Stomach (tissue), 9 donors: ENCODE measurements around the gene GNAT2. TPM values are rescaled to one million over a fixed set of nuclear protein-coding genes. Genes with fewer than 3 reads are reported as not detected.

Experiments
- DNase-seq, 2 donors: peaks; one replicate each; pipeline versions ENCODE4 v3.0.0 to v3.0.0-alpha.2; 2013 to 2019
- H3K27ac ChIP-seq, 5 donors: fragments of 200-600 bp in 4 of 5; sonication (generic) in 4 of 5; one replicate each; pipeline ENCODE4 v1.5.1; 2013 to 2019; ENCODE audit warnings: mild to moderate bottlenecking in 1 of 5, moderate library complexity in 1 of 5
- H3K27me3 ChIP-seq, 3 donors: fragments of 200-600 bp; sonication (generic); one replicate each; pipeline ENCODE4 v1.5.1; 2017 to 2019; ENCODE audit warnings: mixed run types in 1 of 3
- H3K36me3 ChIP-seq, 4 donors: fragments of 200-600 bp; sonication (generic); 1 replicate in 3 of 4; 2 replicates in 1 of 4; pipeline ENCODE4 v1.5.1; 2016 to 2019
- H3K4me1 ChIP-seq, 4 donors: fragments of 200-600 bp; sonication (generic); one replicate each; pipeline ENCODE4 v1.5.1; 2016 to 2019
- H3K4me3 ChIP-seq, 4 donors: fragments of 200-600 bp; sonication (generic) in 3 of 4; one replicate each; pipeline ENCODE4 v1.5.1; 2016 to 2019; ENCODE audit warnings: mild to moderate bottlenecking in 1 of 4
- H3K9me3 ChIP-seq, 4 donors: fragments of 200-600 bp; sonication (generic); one replicate each; pipeline ENCODE4 v1.5.1; 2016 to 2019
- EP300 ChIP-seq: sonication (generic); formaldehyde crosslinking; IDR thresholded peaks from one replicate; pipeline ENCODE4 v1.6.1; 2017; ENCODE audit warnings: antibody characterized with exemption
- POLR2A ChIP-seq, 4 donors: fragments of 450-650 bp; IDR thresholded peaks; one replicate each; pipeline ENCODE4 v1.6.1; 2016; ENCODE audit warnings: antibody characterized with exemption in 4 of 4, control low read depth in 2 of 4, mild to moderate bottlenecking in 1 of 4, moderate library complexity in 1 of 4
- POLR2AphosphoS5 ChIP-seq, 3 donors: sonication (generic); formaldehyde crosslinking; IDR thresholded peaks; one replicate each; pipeline ENCODE4 v1.6.1; 2016; ENCODE audit warnings: antibody characterized with exemption in 3 of 3
- WGBS, 5 donors: extraction: QIAGEN DNeasy Blood & Tissue Kit in 3 of 5; methylation state at CpG; one replicate each; pipeline versions ENCODE4 v1.1.5 to v1.1.7; 2013 to 2018; 5-methylcytosine and 5-hydroxymethylcytosine counted together
- intact Hi-C: fragments of 100-400 bp; cut with DNase I; formaldehyde crosslinking; loops from one replicate; pipeline ENCODE4 v1.15.1; 2023; ENCODE audit warnings: low total_unique reads
- polyA plus RNA-seq, 3 donors: library from polyadenylated mRNA; stranded (reverse); fragments of 200-250 nt; gene quantifications; one replicate each; pipeline ENCODE4 v1.2.3, GENCODE V29; 2013
- total RNA-seq, 5 donors: library from RNA; depleted of rRNA; stranded (reverse); fragments of >200 nt; gene quantifications; one replicate each; pipeline versions ENCODE4 v1.1.0 to v1.2.3, GENCODE V29; 2014 to 2016
- TF ChIP-seq, protein P1 (sequence below), 7 experiments: fragments of 450-650 bp in 4 of 7; fragments of 200-600 bp in 3 of 7; sonication (generic) in 3 of 7; IDR thresholded peaks; one replicate each; pipeline ENCODE4 v1.5.1; 2016 to 2019; ENCODE audit warnings: antibody characterized with exemption in 7 of 7, control low read depth in 2 of 7, mild to moderate bottlenecking in 1 of 7
- donor health status: healthy with polysubstance abuse.
- donor health status: Bipolar disorder and iron deficiency.
- donor health status: healthy.

GNAT2 gene
- total and polyA plus RNA-seq, 8 donors, result 0.43 TPM; not detected in 7

DNA sequence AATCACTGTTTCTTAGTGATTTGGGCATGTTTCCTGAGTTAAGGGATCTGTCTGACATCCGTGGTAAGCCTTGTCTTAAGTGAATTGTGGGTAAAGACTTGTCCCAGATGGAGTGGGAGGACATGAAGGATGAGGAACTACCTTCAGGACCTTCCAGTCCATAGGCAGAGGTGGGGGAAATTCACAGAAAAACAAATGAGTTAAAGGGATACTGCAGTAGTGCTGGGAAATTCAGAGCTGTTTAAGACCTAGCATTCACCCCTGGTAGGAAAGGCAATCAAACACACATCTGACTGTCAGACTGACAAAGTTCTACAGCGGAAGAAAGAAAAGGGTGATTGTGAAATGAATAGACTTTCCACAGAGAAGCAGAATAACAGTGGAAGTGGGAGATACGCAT is 3.0 kb downstream of the GNAT2 start:
- intact Hi-C loops, result no loop called here
- Histone ChIP-seq H3K9me3 (no peaks in the 10 kb centered on the region), H3K36me3 (no peaks in the 10 kb centered on the region), H3K27me3 (no peaks in the 10 kb centered on the region), H3K4me1 (peaks cover 18 to 54% (median 25%) of the 10 kb centered on the region in 4 donors), H3K4me3 (no peak overlapping the region), H3K27ac (peak overlapping the region in 4 of 5 donors; percentile 12 to 73 (median 60))
- DNase-seq, result no peak
- 53 to 85% (median 81%) methylated on average over 3 of the region's 3 CpGs for WGBS, 5 donors
- TF ChIP-seq, protein P1, sequence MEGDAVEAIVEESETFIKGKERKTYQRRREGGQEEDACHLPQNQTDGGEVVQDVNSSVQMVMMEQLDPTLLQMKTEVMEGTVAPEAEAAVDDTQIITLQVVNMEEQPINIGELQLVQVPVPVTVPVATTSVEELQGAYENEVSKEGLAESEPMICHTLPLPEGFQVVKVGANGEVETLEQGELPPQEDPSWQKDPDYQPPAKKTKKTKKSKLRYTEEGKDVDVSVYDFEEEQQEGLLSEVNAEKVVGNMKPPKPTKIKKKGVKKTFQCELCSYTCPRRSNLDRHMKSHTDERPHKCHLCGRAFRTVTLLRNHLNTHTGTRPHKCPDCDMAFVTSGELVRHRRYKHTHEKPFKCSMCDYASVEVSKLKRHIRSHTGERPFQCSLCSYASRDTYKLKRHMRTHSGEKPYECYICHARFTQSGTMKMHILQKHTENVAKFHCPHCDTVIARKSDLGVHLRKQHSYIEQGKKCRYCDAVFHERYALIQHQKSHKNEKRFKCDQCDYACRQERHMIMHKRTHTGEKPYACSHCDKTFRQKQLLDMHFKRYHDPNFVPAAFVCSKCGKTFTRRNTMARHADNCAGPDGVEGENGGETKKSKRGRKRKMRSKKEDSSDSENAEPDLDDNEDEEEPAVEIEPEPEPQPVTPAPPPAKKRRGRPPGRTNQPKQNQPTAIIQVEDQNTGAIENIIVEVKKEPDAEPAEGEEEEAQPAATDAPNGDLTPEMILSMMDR (IDR thresholded peaks at IDR 0.05), result no peak
- TF ChIP-seq EP300, result no peak
- no peak for TF ChIP-seq POLR2A (IDR thresholded peaks at IDR 0.05)
- TF ChIP-seq POLR2AphosphoS5 (IDR thresholded peaks at IDR 0.05), result no peak

DNA sequence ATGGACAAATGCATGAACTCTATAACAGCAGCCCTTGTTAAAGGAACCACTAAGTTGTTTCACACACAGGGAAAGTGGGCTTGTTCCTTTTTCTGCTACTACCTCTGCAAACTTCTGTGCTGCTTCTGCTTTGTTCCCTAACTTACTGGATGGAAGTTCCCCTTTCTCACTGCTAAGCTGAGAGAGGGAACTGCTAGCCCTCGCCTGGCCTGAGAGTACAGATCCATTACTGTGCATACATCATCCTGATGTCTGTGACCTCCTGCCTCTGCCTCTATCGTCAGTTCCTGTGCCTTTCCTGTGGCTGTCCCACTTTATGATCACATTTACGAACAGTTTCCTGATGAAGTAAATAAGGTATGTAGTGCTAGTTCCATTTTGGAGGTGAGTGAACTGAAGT is 3.5 kb downstream of the GNAT2 start:
- Histone ChIP-seq H3K4me3 (no peak overlapping the region), H3K36me3 (no peaks in the 10 kb centered on the region), H3K9me3 (no peaks in the 10 kb centered on the region), H3K4me1 (peaks cover 13 to 50% (median 20%) of the 10 kb centered on the region in 4 donors), H3K27ac (peak overlapping the region in 4 of 5 donors; percentile 12 to 73 (median 60)), H3K27me3 (no peaks in the 10 kb centered on the region)
- intact Hi-C loops, result no loop called here
- DNase-seq, result peak in 1 of 2 donors; percentile 59
- 44 to 75% (median 63%) methylated on average over 3 of the region's 3 CpGs for WGBS, 5 donors
- TF ChIP-seq POLR2A (IDR thresholded peaks at IDR 0.05) (no peak), POLR2AphosphoS5 (IDR thresholded peaks at IDR 0.05) (peak in 1 of 3 donors; percentile 18)

DNA sequence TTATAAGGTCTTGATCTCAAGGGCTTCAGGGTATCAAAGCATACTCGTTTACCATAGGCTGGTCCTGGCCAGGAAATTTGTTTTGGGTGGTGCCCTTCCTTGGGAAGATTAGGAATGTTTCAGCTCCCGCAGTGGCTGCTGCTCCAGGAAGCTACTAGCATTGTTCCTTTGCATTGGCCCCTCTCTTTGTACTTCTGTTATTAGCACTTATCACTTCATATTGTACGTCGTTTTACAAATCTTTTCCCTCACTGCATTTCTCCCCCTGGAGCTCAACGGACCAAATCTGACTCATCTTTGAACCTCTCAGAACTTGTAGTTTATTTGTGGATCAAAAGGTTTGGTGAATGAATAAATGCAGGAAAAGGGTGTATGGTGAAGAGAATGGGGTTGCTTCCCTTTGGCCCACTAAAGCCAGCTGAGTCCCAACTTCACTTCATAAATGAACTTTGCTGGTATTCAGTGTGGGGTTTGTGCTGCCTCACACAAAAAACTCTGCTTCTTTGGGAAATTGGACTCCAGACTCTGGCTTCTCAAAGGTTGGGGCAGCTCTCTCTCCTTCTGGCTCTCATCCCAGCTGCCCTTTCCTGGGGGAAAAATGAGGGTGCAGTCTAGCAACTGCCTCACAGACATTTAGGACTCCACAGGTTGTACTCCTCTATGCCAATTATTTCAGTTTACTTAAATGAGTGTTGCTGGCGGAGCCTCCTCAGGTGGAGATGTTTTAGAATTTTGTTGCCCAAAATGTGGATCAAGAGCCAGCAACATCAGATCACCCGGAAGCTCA is 5.9 kb downstream of the GNAT2 start:
- Histone ChIP-seq H3K27me3 (no peaks in the 10 kb centered on the region), H3K4me3 (no peak overlapping the region), H3K4me1 (peaks cover 0 to 39% (median 2%) of the 10 kb centered on the region in 4 donors), H3K27ac (peak overlapping the region in 2 of 5 donors; percentile 24 to 26), H3K36me3 (no peaks in the 10 kb centered on the region), H3K9me3 (no peaks in the 10 kb centered on the region)
- TF ChIP-seq POLR2AphosphoS5 (IDR thresholded peaks at IDR 0.05) (no peak), EP300 (no peak)
- TF ChIP-seq, protein P1 (IDR thresholded peaks at IDR 0.05), result no peak
- WGBS, 5 donors, result 37 to 47% (median 41%) methylated on average over 7 of the region's 7 CpGs
- intact Hi-C loops, result no loop called here
- DNase-seq, result no peak

DNA sequence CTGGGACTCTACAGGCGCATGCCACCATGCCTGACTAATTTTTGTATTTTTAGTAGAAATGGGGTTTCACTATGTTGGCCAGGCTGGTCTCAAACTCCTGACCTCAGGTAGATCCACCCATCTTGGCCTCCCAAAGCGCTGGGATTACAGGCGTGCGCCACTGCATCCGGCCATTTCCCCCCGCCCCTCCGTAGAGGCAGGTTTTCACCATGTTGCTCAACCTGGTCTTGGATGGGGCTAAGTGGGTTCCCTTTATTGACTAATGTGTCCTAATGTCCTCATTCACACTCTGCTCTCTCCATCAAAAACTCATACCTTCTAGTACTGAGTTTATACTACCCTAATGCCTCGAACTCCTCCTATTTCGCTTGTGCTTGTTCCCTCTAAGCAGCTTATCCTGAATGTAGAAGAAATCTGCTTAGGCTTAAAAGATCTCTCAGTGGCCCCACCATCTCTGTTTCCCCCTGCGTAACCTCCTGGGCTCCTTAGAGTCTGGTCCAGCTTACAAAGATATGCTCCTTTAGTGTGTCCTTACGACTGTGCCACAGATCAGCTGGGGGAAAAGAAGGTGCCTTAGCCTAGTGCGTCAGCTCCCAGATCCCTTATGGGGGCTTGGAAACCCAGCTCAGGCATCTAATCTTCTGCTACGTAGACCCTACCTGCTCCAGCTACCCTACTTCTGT is 8.0 kb downstream of the GNAT2 start:
- no peaks in the 10 kb centered on the region for H3K27me3 ChIP-seq
- 86 to 96% (median 94%) methylated on average over 13 of the region's 13 CpGs for WGBS, 5 donors
- peaks cover 0 to 21% (median 0%) of the 10 kb centered on the region in 4 donors for H3K4me1 ChIP-seq
- no peak overlapping the region for H3K27ac ChIP-seq
- intact Hi-C loops, result no loop called here
- no peaks in the 10 kb centered on the region for H3K36me3 ChIP-seq
- TF ChIP-seq EP300 (no peak), POLR2A (IDR thresholded peaks at IDR 0.05) (no peak)
- no peaks in the 10 kb centered on the region for H3K9me3 ChIP-seq
- DNase-seq, result no peak
- H3K4me3 ChIP-seq, result no peak overlapping the region

DNA sequence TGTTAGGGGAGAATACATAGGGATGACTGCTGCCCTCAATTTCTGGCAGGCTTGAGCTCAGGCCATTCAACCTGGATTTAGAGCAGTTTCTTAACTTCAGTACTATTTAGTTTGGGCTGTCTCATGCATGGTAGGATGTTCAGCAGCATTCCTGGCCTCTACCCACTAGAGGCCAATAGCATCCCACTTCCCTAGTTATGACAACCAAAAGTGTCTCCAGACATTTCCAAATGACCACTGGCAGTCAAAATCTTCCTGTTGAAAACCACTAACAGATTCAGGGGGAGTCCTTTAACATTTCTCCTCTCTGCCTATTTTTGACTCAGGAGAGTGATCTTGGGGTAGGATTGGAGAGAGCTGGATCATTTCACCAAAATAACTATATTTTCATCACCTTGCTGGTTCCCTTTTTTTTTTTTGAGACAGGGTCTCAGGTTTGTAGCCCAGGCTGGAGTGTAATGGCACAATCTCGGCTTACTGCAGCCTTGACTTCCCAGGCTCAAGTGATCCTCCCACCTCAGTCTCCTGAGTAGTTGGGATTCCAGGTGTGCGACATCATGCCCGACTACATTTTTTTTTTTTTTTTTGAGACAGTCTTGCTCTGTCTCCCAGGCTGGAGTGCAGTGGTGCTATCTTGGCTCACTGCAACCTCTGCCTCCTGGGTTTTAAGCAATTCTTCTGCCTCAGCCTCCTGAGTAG is 8.7 kb downstream of the GNAT2 start:
- Histone ChIP-seq H3K27ac (no peak overlapping the region), H3K4me1 (peaks cover 0 to 21% (median 0%) of the 10 kb centered on the region in 4 donors), H3K4me3 (no peak overlapping the region), H3K27me3 (no peaks in the 10 kb centered on the region), H3K36me3 (no peaks in the 10 kb centered on the region), H3K9me3 (no peaks in the 10 kb centered on the region)
- intact Hi-C loops, result no loop called here
- DNase-seq, result no peak
- WGBS, 5 donors, result 69 to 93% (median 74%) methylated on average over 3 of the region's 3 CpGs
- no peak for TF ChIP-seq EP300
- no peak for TF ChIP-seq POLR2AphosphoS5 (IDR thresholded peaks at IDR 0.05)
- TF ChIP-seq, protein P1 (IDR thresholded peaks at IDR 0.05), result no peak
- TF ChIP-seq POLR2A (IDR thresholded peaks at IDR 0.05), result no peak
